KOPT-K1 (cell line): ENCODE data around the gene RFPL4A.
"Not testable (repeated sequence)": the region's sequence is repeated elsewhere in the genome, so short reads cannot be mapped to it uniquely, and the experiment has no call there.

Source experiments
- H3K27ac ChIP-seq: fragments of 200-600 bp; sonication (generic); 2 replicates; pipeline ENCODE4 v1.5.1; 2016; ENCODE audit warnings: antibody characterized with exemption, mild to moderate bottlenecking, low read depth, low read length; ENCODE audit not compliant: poor library complexity, severe bottlenecking
- H3K36me3 ChIP-seq: fragments of 200-600 bp; sonication (generic); 2 replicates; pipeline ENCODE4 v1.5.1; 2017; ENCODE audit warnings: antibody characterized with exemption, mild to moderate bottlenecking, low read length, moderate library complexity; ENCODE audit not compliant: insufficient read depth
- H3K9me3 ChIP-seq: fragments of 200-600 bp; sonication (generic); 2 replicates; pipeline ENCODE4 v1.5.1; 2017; ENCODE audit warnings: antibody characterized with exemption, low read length, mild to moderate bottlenecking; ENCODE audit not compliant: insufficient read depth, poor library complexity, severe bottlenecking

The RFPL4A gene

DNA sequence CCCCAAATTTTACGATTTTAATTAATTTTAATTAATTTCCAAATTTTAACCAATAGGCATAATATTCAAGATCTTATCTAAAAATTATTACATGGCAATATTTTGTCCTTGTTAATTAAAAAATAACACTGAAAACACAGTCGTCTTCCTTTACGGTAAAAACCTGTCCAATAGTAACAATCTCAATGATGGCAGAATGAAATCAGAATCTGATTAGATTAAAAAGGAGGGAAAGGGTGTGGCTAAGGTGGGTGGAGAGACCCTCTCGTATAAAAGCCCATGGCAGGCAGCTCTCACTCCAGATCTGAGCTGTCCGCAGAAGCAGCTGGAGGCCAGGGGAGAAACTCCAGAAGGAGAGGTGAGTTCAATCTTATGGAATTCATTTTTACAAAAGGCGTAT, 9.9 kb downstream of the RFPL4A start, which contains the start of gene RFPL4AL1:
Gene RFPL4AL1 (plus strand): TSS at position 301 of the 400 bp plus-strand sequence. CDS start 2,687 bp downstream, outside the sequence.
- H3K27ac ChIP-seq, H3K36me3 ChIP-seq: not testable (repeated sequence)
- peaks cover 10% of the 10 kb centered on the region for H3K9me3 ChIP-seq

- peaks cover 10% of the 10 kb centered on the region for H3K9me3 ChIP-seq
- H3K36me3 ChIP-seq, H3K27ac ChIP-seq: not testable (repeated sequence)
These were observed 10.7 kb downstream of the RFPL4A start for GRCh38 chr19:55769632-55770031.

- H3K9me3 ChIP-seq = no peaks in the 10 kb centered on the region
- no peaks in the 10 kb centered on the region for H3K36me3 ChIP-seq
- no peak overlapping the region for H3K27ac ChIP-seq
These were observed 18.6 kb downstream of the RFPL4A start for GRCh38 chr19:55777528-55777927.

- Histone ChIP-seq H3K27ac (no peak overlapping the region), H3K36me3 (no peaks in the 10 kb centered on the region), H3K9me3 (no peaks in the 10 kb centered on the region)
These were observed 19.4 kb downstream of the RFPL4A start for GRCh38 chr19:55778331-55778730.

DNA sequence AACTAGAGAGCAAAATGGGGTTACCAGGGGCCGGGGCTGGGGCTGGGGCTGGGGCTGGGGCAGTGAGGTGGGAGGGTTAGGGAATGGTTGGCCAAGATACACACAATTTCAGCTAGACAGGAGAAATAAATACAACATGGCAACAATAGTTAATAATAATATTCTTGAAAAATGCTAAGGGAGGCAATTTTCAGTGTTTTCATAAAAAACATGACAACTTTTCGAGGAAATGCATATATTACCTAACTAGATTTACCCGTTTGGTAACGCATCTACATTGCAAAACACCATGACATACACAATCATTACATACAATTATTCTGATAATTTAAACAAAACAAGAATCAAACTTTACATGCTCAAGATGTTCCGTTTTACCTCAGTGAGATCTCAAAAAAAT, 22.2 kb downstream of the RFPL4A start:
- Histone ChIP-seq H3K36me3 (no peaks in the 10 kb centered on the region), H3K9me3 (no peaks in the 10 kb centered on the region), H3K27ac (no peak overlapping the region)

DNA sequence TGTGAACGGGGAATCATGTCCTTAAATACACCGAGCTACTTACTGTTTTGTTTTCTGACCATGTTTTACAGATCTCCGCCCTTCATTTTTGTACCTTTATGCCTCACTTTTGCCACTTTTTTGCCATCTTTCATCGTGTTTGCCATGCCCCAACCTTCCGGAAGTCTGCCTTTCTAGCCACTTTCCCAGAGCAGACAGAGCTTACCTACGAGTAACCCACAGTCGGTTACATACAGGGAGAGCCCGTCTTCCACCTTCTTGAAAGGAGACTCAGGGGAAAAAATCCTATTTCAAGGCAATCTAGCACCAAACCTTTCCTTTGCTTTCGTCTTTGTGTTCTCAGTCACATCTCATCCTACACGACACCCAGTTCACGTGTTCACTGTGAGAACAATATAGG, 36.1 kb downstream of the RFPL4A start:
- Histone ChIP-seq H3K27ac (no peak overlapping the region), H3K36me3 (no peaks in the 10 kb centered on the region), H3K9me3 (no peaks in the 10 kb centered on the region)

DNA sequence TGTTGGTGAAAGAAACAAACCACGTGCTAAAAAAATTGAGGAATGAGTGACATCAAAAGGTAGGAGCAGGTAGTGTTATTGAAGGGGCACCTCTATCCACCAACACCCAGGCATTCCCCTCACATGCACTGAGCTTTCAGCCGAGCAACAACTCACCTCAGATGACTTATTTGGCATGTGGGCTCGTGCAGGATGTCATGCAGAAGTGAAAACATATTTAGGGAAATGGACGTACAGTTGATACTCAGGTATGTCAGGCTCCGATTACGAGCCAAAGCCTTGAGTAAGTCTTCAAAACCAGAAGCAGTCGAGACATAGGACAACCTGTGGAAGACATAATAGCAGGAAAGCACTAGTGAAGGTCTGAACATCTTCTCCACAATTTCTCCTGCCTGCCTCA, 42.5 kb downstream of the RFPL4A start:
- no peaks in the 10 kb centered on the region for H3K36me3 ChIP-seq
- H3K9me3 ChIP-seq = no peaks in the 10 kb centered on the region
- no peak overlapping the region for H3K27ac ChIP-seq

GRCh38 chr19:55802281-55802680, 43.4 kb downstream of the RFPL4A start:
- no peaks in the 10 kb centered on the region for H3K9me3 ChIP-seq
- H3K36me3 ChIP-seq = no peaks in the 10 kb centered on the region
- no peak overlapping the region for H3K27ac ChIP-seq

- Histone ChIP-seq H3K9me3 (peaks cover 4% of the 10 kb centered on the region), H3K36me3 (no peaks in the 10 kb centered on the region), H3K27ac (no peak overlapping the region)
These were observed 50.6 kb downstream of the RFPL4A start for GRCh38 chr19:55809381-55810058.

GRCh38 chr19:55811340-55811739, 52.4 kb downstream of the RFPL4A start:
- Histone ChIP-seq H3K27ac (no peak overlapping the region), H3K9me3 (peaks cover 4% of the 10 kb centered on the region), H3K36me3 (no peaks in the 10 kb centered on the region)

DNA sequence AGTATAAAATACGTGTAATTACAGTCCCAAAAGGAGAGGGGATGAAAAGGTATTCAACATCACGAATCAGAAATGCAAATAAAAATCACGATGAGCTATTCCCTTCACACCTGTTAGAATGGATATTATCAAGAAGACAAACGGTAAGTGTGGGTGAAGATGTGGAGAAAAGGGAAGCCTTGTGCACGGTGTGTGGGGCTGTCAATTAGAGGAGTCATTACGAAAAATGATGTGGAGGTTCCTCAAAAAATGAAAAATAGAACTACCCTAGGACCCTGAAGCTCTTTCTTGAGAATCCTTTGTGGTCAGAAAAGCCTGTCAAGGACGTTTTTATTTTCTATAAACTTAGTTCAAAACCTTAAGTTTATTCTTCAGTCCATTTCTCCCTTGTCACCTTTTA, 53.6 kb downstream of the RFPL4A start:
- peaks cover 4% of the 10 kb centered on the region for H3K9me3 ChIP-seq

More for the DNA sequence above, 53.6 kb downstream of the RFPL4A start:
- H3K27ac ChIP-seq = no peak overlapping the region
- no peaks in the 10 kb centered on the region for H3K36me3 ChIP-seq
